ENCODE data around the gene CADPS.

DNA sequence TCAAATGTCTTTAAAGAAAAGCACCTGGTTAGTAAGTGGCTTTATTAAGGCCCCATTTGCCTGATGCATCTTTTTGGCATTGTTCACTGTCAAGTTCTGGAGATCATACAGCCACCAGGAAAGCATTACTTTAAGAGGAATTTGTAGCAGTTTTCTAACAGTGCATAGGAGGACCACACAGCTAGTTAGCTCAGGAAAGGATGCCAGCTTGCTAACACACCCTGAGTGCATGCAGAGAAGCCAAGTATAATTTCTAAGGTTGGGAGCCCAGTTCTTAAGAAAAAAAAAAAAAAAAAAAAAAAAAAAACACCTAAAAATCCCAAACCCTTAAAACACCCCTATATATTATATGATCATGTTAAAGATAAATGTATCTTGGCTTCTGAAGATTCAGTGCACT is 399.9 kb downstream of the CADPS start:
- TF ChIP-seq, protein P1, sequence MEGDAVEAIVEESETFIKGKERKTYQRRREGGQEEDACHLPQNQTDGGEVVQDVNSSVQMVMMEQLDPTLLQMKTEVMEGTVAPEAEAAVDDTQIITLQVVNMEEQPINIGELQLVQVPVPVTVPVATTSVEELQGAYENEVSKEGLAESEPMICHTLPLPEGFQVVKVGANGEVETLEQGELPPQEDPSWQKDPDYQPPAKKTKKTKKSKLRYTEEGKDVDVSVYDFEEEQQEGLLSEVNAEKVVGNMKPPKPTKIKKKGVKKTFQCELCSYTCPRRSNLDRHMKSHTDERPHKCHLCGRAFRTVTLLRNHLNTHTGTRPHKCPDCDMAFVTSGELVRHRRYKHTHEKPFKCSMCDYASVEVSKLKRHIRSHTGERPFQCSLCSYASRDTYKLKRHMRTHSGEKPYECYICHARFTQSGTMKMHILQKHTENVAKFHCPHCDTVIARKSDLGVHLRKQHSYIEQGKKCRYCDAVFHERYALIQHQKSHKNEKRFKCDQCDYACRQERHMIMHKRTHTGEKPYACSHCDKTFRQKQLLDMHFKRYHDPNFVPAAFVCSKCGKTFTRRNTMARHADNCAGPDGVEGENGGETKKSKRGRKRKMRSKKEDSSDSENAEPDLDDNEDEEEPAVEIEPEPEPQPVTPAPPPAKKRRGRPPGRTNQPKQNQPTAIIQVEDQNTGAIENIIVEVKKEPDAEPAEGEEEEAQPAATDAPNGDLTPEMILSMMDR (conservative IDR thresholded peaks at IDR 0.05): no peak
- TF ChIP-seq ZFX (IDR thresholded peaks at IDR 0.05): no peak
